ENCODE measurements around the gene SERINC3. TPM values are rescaled to one million over a fixed set of nuclear protein-coding genes. Genes with fewer than 3 reads are reported as not detected.

SERINC3 gene
- polyA plus RNA-seq, 3 donors, result 62.2 to 70.4 (median 66.1) TPM

- no peak for DNase-seq
Measured at GRCh38 chr20:44470327-44470726, 51.5 kb downstream of the SERINC3 start.

- DNase-seq, result no peak
Measured at GRCh38 chr20:44468044-44468782, 53.7 kb downstream of the SERINC3 start.

- DNase-seq, result no peak
Measured at GRCh38 chr20:44467289-44467883, 54.5 kb downstream of the SERINC3 start.

GRCh38 chr20:44465001-44465560, 56.8 kb downstream of the SERINC3 start:
- DNase-seq, result no peak

- DNase-seq, result no peak
Measured at GRCh38 chr20:44464514-44464913, 57.4 kb downstream of the SERINC3 start.

- DNase-seq, result no peak
Measured at GRCh38 chr20:44463466-44463865, 58.4 kb downstream of the SERINC3 start.

GRCh38 chr20:44461803-44462174, 60.1 kb downstream of the SERINC3 start:
- no peak for DNase-seq

- no peak for DNase-seq
Measured at GRCh38 chr20:44461142-44461802, 60.6 kb downstream of the SERINC3 start.

GRCh38 chr20:44460795-44461141, 61.1 kb downstream of the SERINC3 start:
- no peak for DNase-seq

- DNase-seq, result no peak
Measured at GRCh38 chr20:44459271-44459670, 62.6 kb downstream of the SERINC3 start.

- no peak for DNase-seq
Measured at GRCh38 chr20:44457016-44457415, 64.9 kb downstream of the SERINC3 start.

- no peak for DNase-seq
Measured at GRCh38 chr20:44456611-44457010, 65.3 kb downstream of the SERINC3 start.

GRCh38 chr20:44455126-44455525, 66.7 kb downstream of the SERINC3 start:
- DNase-seq, result no peak

GRCh38 chr20:44454306-44454963, 67.4 kb downstream of the SERINC3 start:
- no peak for DNase-seq

GRCh38 chr20:44450903-44451450, 70.9 kb downstream of the SERINC3 start:
- no peak for DNase-seq

- no peak for DNase-seq
Measured at GRCh38 chr20:44450281-44450889, 71.5 kb downstream of the SERINC3 start.

GRCh38 chr20:44449864-44450263, 72.0 kb downstream of the SERINC3 start:
- DNase-seq, result no peak

GRCh38 chr20:44448753-44449546, 72.9 kb downstream of the SERINC3 start:
- no peak for DNase-seq

GRCh38 chr20:44447827-44448419, 73.9 kb downstream of the SERINC3 start:
- DNase-seq, result no peak
